Measurements from ENCODE around the gene IFT88. TPM values are rescaled to one million over a fixed set of nuclear protein-coding genes. Genes with fewer than 3 reads are reported as not detected.
"Not testable (repeated sequence)": the region's sequence is repeated elsewhere in the genome, so short reads cannot be mapped to it uniquely, and the experiment has no call there.

Gene IFT88
- total and polyA plus RNA-seq, 2 donors, result 11.1 to 51.1 TPM

DNA sequence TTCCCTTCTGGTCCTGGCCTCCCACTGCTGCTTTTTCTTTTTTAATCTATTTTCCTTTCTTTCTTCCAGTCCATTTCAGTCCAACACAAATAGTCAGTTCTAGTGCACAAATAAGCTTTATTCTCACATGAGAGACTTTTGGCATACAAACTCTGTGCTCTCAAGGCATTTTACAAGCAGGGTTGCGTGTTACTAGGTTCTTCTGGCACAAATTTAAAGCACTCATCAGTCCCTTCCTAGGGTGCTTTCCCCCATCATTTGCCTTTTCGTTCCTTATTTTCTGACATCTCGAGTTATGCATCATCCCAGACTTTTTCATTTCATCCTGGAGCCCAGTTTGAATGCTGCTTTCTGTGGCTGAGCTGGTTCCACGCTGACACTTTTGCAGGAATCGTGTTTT, 106.8 kb downstream of the IFT88 start:
- Histone ChIP-seq H3K4me3 (ENCODE audit: low read depth, low read length) (no peak overlapping the region), H3K36me3 (ENCODE audit: insufficient read depth) (no peaks in the 10 kb centered on the region), H3K27ac (ENCODE audit: low read depth) (no peak overlapping the region), H3K4me1 (ENCODE audit: insufficient read depth) (no peaks in the 10 kb centered on the region)
- WGBS, result 83% methylated on average over 5 of the region's 5 CpGs
- DNase-seq (ENCODE audit: extremely low spot score), result no peak

DNA sequence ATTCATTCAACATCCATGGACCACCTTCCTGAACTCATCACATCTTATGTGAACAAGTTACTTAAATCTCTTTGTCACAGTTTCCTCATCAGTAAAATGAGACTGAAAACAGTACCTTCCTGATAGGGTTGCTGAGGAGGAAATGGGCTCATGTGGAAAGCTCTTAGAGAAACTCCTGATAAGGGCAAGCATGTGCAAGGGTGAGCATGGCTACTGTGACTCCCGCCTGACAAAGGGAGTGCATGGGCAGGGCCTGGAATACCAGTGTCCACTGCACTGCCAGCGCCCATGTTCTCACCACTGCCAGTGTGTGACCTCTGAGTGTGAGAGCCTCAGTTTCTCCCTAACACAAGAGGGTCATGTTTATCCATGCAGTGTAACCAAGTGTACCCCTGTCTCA, 109.3 kb downstream of the IFT88 start:
- Histone ChIP-seq H3K4me3 (ENCODE audit: low read depth, low read length) (no peak overlapping the region), H3K4me1 (ENCODE audit: insufficient read depth) (no peaks in the 10 kb centered on the region), H3K36me3 (ENCODE audit: insufficient read depth) (no peaks in the 10 kb centered on the region), H3K27ac (ENCODE audit: low read depth) (no peak overlapping the region)
- 92% methylated on average over 2 of the region's 2 CpGs for WGBS
- DNase-seq (ENCODE audit: extremely low spot score), result no peak

DNA sequence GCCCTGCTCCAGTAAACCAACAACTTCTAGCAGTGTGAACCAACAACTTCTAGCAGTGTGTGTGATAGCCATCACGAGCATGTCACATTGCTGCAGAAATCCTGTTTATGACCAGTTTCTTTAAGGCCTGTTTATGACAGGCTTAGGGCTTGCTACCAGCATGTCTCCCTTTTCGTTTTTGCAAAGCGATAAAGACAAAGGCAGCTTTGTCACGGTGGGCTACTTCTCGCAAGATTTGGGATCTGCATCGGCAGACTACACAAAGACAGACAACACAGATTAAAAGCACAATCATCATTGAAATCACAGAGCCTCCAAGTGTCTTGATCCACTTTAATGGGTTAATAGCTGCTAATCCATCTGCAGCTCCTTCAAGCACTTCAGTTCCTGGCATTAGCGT, 111.6 kb downstream of the IFT88 start:
- H3K4me1 ChIP-seq (ENCODE audit: insufficient read depth); H3K27ac ChIP-seq (ENCODE audit: low read depth); H3K36me3 ChIP-seq (ENCODE audit: insufficient read depth); H3K4me3 ChIP-seq (ENCODE audit: low read depth, low read length); DNase-seq (ENCODE audit: extremely low spot score): not testable (repeated sequence)
- WGBS, result 54% methylated on average over 7 of the region's 7 CpGs

DNA sequence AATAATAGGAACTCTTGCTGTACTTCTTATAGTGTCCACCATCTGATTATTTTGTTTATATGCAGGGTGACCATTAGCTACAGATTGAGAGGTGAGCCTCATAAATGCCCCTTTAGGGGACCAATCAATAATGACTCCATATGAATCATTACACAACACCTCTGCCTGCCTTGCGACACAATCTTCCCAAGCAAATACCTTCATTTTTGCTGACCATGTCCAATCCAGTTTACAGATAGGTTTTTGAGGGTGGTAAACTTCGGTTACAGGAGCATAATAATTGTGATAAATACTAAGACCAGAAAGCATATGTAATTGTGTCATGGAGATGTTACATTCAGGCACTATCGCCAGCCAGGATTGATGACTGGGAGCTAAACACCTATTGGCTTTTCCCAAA, 112.9 kb downstream of the IFT88 start:
- no peaks in the 10 kb centered on the region for H3K4me1 ChIP-seq (ENCODE audit: insufficient read depth)
- 84% methylated on average over 3 of the region's 3 CpGs for WGBS

DNA sequence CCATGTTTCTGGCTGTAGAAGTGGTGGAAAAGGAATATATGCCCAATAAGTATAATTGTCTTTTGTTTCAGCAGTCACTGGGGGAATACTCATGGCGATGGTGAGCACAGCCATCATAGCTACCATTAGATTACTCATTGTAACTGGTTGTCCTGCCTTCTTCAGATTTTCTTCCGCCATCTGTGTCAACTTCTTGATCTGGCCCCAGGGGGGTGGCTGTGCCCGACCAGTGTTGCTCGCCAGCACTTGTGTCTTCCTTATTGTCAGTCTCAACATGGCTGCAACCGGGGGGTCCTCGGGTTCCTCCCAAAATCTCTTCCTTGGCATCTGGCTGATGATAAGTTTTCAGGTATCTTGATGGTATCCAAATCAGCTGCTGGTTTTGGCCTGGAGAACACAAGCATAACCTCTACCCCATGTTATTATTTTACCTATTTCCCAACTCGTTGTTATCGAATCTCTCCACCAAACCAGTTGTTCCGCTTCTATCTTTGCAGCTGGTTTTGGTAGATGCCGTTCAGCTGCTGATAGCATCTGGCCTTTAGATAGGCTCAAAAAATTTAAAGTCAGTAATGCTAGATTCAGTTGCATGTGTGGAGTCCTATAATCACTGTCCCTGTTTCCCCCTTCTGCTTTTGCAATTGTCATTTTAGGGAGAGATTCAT, 113.6 kb downstream of the IFT88 start:
- DNase-seq (ENCODE audit: extremely low spot score), result no peak
- 92% methylated on average over 10 of the region's 10 CpGs for WGBS
- H3K4me1 ChIP-seq (ENCODE audit: insufficient read depth), result no peaks in the 10 kb centered on the region
- no peak overlapping the region for H3K4me3 ChIP-seq (ENCODE audit: low read depth, low read length)
- H3K27ac ChIP-seq (ENCODE audit: low read depth), result no peak overlapping the region
- no peaks in the 10 kb centered on the region for H3K36me3 ChIP-seq (ENCODE audit: insufficient read depth)

More for the DNA sequence above, 112.9 kb downstream of the IFT88 start:
- no peak overlapping the region for H3K4me3 ChIP-seq (ENCODE audit: low read depth, low read length)
- no peaks in the 10 kb centered on the region for H3K36me3 ChIP-seq (ENCODE audit: insufficient read depth)
- DNase-seq (ENCODE audit: extremely low spot score), result no peak
- H3K27ac ChIP-seq (ENCODE audit: low read depth), result no peak overlapping the region

DNA sequence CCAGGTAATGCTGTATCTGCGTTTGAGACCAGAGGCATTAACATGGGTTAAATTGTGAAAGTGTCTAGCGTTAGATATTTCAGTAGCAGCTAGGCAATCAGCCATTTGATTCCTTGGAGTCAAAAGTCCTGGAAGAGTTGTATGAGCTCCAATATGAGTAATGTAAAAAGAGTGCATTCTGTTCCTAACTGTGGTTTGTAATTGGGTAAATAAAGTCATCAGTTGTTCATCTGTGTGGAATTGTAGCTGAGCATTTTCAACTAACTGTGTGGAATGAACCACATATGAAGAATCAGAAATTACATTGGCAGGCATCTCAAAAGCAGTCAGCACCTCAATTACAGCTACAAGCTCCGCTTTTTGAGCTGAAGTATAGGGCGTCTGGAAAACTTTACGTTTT, 114.5 kb downstream of the IFT88 start:
- not testable (repeated sequence) for H3K27ac ChIP-seq (ENCODE audit: low read depth); H3K4me1 ChIP-seq (ENCODE audit: insufficient read depth); H3K4me3 ChIP-seq (ENCODE audit: low read depth, low read length); DNase-seq (ENCODE audit: extremely low spot score); H3K36me3 ChIP-seq (ENCODE audit: insufficient read depth)
- 72% methylated on average over 5 of the region's 5 CpGs for WGBS

DNA sequence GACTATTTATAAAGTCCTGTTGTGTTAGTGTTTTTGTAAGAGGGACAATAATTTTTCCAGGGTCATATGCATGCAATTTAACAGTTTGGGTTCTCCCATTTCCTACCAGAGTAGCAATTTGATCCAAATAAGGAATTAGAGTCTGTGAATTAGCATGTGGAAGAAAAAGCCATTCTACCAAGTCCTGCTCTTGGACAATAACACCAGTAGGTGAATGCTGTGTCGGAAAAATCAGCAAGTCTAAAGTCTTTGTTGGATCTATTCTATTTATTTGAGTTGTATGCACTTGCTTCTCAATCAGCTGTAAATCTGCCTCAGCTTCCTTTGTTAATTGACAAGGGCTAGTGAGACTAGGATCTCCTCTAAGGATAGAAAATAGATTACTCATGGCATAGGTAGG, 115.1 kb downstream of the IFT88 start:
- no peak for DNase-seq (ENCODE audit: extremely low spot score)
- H3K27ac ChIP-seq (ENCODE audit: low read depth), result no peak overlapping the region
- WGBS, result 96% methylated on average over 1 of the region's 1 CpG
- H3K4me1 ChIP-seq (ENCODE audit: insufficient read depth), result no peaks in the 10 kb centered on the region
- H3K36me3 ChIP-seq (ENCODE audit: insufficient read depth), result no peaks in the 10 kb centered on the region
- no peak overlapping the region for H3K4me3 ChIP-seq (ENCODE audit: low read depth, low read length)

DNA sequence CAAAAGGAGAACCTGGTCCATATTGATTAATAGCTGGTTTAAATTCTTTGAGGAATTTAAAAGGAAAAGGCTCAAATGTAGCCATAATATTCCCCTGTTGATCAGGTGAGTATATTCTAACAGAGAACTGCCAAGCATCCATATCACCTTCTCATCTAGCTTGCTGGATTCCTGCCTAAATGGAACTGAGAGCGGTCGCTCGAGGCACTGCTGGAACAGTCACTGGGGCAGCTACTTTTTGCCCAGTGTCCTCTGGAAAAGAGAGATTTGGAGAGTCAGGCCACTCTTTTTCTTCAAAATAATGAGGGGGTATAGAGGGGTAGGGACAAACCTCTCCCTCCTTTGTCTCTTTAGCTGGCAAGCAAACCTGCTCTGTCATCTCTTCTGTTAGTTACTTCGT, 117.1 kb downstream of the IFT88 start:
- 90% methylated on average over 4 of the region's 4 CpGs for WGBS
- DNase-seq (ENCODE audit: extremely low spot score), result no peak
- H3K4me3 ChIP-seq (ENCODE audit: low read depth, low read length), result no peak overlapping the region

DNA sequence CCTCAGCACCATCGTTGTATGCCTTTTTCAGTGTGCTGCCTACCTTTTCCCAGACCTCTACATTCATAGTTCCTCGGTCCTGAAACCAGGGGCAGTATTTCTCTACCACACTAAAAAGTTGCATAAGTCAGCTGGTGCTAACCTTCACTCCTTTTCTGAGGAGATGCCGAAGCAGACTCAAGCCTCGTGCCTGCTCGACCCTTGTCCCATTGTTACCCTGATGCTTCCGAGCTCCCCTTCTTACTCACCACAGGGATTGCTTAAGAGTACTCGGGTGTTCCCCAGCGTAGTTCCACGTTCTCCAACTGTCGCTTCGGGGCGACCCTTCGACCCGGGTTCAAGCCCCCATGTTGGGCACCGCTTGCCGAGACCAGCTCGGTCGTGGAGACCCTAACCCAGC, 117.6 kb downstream of the IFT88 start:
- 72% methylated on average over 18 of the region's 18 CpGs for WGBS
- no peaks in the 10 kb centered on the region for H3K36me3 ChIP-seq (ENCODE audit: insufficient read depth)
- no peak overlapping the region for H3K27ac ChIP-seq (ENCODE audit: low read depth)
- no peaks in the 10 kb centered on the region for H3K4me1 ChIP-seq (ENCODE audit: insufficient read depth)
- DNase-seq (ENCODE audit: extremely low spot score), result no peak
- no peak overlapping the region for H3K4me3 ChIP-seq (ENCODE audit: low read depth, low read length)

More for the DNA sequence above, 117.1 kb downstream of the IFT88 start:
- Histone ChIP-seq H3K27ac (ENCODE audit: low read depth) (no peak overlapping the region), H3K4me1 (ENCODE audit: insufficient read depth) (no peaks in the 10 kb centered on the region), H3K36me3 (ENCODE audit: insufficient read depth) (no peaks in the 10 kb centered on the region)

DNA sequence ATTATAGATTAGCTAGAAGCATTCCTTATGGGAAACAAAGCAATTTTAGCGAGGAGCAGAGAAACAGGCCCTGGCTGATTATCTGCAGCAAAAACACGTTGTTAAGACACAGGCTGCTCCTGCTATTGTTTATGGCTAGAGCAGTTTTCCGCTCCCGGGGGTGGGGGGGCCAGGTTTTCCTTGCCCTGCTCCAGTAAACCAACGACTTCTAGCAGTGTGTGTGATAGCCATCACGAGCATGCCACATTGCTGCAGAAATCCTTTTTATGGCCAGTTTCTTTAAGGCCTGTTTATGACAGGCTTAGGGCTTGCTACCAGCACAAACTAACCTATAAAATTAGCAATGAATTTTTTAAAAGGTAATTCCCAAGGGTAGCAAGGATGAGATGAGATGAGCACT, 118.1 kb downstream of the IFT88 start:
- WGBS, result 58% methylated on average over 6 of the region's 6 CpGs
- Histone ChIP-seq H3K4me1 (ENCODE audit: insufficient read depth) (no peaks in the 10 kb centered on the region), H3K4me3 (ENCODE audit: low read depth, low read length) (no peak overlapping the region), H3K27ac (ENCODE audit: low read depth) (no peak overlapping the region), H3K36me3 (ENCODE audit: insufficient read depth) (no peaks in the 10 kb centered on the region)
- no peak for DNase-seq (ENCODE audit: extremely low spot score)

DNA sequence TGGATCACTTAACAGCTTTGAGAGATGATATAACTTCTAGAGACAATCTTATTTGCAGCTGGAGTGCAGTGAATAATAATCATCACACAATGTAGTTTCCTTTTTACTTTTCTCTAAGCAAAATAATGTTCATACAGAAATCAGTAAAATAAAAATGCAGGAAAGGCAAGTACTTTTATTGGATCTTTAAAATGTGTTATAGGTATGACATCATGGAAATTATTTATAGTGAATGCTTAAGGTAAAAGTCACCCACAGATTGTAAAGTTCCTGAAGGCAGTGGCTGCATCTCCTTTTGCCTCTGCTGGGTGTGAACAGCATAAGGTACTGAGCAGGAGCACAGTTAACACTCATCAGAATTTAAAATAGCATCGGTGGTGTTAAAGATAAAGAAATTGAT, 119.2 kb downstream of the IFT88 start:
- H3K4me3 ChIP-seq (ENCODE audit: low read depth, low read length), result no peak overlapping the region
- H3K27ac ChIP-seq (ENCODE audit: low read depth), result no peak overlapping the region
- H3K36me3 ChIP-seq (ENCODE audit: insufficient read depth), result no peaks in the 10 kb centered on the region
- 89% methylated on average over 1 of the region's 1 CpG for WGBS
- no peak for DNase-seq (ENCODE audit: extremely low spot score)
- H3K4me1 ChIP-seq (ENCODE audit: insufficient read depth), result no peaks in the 10 kb centered on the region

DNA sequence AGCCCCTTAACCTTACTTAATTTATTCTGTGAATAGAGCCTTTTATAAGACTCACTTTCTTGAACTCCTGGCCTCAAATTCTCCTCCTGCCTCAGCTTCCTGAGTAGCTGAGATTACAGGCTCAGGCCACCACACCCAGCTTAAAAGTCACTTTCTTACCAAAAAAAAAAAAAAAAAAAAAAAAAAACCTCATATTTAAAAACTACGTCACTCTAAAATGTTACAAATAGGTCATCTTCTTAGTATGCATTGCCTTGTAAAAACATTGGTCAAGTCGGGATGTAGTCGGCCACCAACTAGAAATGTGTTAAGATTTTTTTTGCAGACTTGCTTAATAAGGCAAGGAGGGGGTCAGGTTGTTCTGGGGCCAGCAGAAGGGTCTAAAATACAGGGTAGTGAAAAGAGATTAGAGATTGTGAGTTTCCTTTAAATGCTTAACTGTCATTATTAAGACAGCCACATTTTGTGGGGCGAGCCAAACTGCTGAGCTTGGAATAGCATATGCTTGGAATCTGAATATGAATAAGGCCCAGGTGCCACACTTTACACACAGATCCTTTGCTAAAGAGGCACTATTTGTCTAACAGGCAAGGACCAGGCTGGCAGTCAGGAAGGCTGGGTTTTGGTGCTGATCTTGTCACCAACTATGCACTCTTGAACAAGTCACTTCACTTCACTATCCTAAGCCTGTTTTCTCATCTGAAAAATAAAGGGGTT, 120.1 kb downstream of the IFT88 start:
- 77% methylated on average over 4 of the region's 4 CpGs for WGBS
- H3K4me3 ChIP-seq (ENCODE audit: low read depth, low read length), result no peak overlapping the region
- no peaks in the 10 kb centered on the region for H3K36me3 ChIP-seq (ENCODE audit: insufficient read depth)
- no peak for DNase-seq (ENCODE audit: extremely low spot score)
- H3K4me1 ChIP-seq (ENCODE audit: insufficient read depth), result no peaks in the 10 kb centered on the region
- no peak overlapping the region for H3K27ac ChIP-seq (ENCODE audit: low read depth)

DNA sequence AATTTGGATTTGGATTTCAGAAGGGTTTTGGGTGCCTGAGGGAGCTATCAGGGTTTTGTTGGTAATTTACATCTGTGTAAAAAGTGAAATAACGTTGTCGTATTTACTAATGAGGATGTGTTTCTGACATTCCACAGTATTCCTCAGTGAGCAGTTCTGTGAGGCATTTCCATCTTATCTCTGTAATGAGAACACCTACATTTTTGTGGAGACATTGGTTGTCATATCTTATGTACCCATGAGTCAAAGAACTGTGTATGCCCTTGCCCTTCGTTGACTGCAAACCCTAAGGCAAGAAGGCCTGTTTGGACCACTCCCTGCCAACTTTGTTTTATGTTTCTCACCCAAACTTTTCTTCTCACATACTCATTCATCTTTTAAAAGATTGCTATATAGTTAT, 122.3 kb downstream of the IFT88 start:
- no peaks in the 10 kb centered on the region for H3K4me1 ChIP-seq (ENCODE audit: insufficient read depth)
- no peaks in the 10 kb centered on the region for H3K36me3 ChIP-seq (ENCODE audit: insufficient read depth)
- no peak for DNase-seq (ENCODE audit: extremely low spot score)
- no peak overlapping the region for H3K27ac ChIP-seq (ENCODE audit: low read depth)
- H3K4me3 ChIP-seq (ENCODE audit: low read depth, low read length), result no peak overlapping the region
- WGBS, result 88% methylated on average over 3 of the region's 3 CpGs

DNA sequence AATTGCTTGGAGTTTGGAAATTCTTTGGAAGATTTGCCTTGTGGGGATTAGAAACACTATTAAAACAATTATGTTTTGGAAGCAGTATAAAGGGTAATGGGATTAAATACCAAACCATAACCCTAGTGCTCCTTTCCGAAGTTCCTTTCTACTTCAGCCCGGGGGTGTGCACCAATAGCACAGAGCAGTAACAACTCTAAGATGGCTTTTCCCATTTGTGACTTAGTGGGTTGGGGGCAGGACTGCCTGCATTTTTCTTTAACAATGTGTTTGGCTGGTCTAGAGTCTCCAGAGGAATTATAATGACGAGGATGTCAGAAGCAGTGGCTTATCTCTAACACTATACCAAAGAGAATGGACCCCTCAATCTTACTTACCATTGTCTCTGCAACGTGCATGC, 124.7 kb downstream of the IFT88 start:
- Histone ChIP-seq H3K27ac (ENCODE audit: low read depth) (no peak overlapping the region), H3K36me3 (ENCODE audit: insufficient read depth) (no peaks in the 10 kb centered on the region), H3K4me3 (ENCODE audit: low read depth, low read length) (no peak overlapping the region), H3K4me1 (ENCODE audit: insufficient read depth) (no peaks in the 10 kb centered on the region)
- no peak for DNase-seq (ENCODE audit: extremely low spot score)
- WGBS, result 67% methylated on average over 4 of the region's 4 CpGs
